IPS-NIHi11 (cell line): ENCODE measurements around the gene CMBL.

Experiments used
- DNase-seq: peaks from one replicate; pipeline ENCODE4 v3.0.0; 2012; ENCODE audit warnings: mixed read lengths, low spot score

Gene CMBL

GRCh38 chr5:10310066-10310779 is 2.5 kb upstream of the CMBL start:
- peak; percentile 38 for DNase-seq

- DNase-seq = no peak
Measured at GRCh38 chr5:10308844-10309243, 1.1 kb upstream of the CMBL start.

GRCh38 chr5:10306806-10307205 is 896 bp downstream of the CMBL start:
- DNase-seq = no peak

GRCh38 chr5:10306114-10306513 is 1.6 kb downstream of the CMBL start:
- no peak for DNase-seq

- no peak for DNase-seq
Measured at GRCh38 chr5:10304932-10305331, 2.8 kb downstream of the CMBL start.

GRCh38 chr5:10303699-10304170 is 4.0 kb downstream of the CMBL start:
- no peak for DNase-seq

GRCh38 chr5:10303201-10303600 is 4.5 kb downstream of the CMBL start:
- DNase-seq = no peak

- DNase-seq = peak; percentile 51
Measured at GRCh38 chr5:10301842-10302610, 5.7 kb downstream of the CMBL start.

- no peak for DNase-seq
Measured at GRCh38 chr5:10301266-10301665, 6.4 kb downstream of the CMBL start.

- no peak for DNase-seq
Measured at GRCh38 chr5:10300246-10300645, 7.5 kb downstream of the CMBL start.

GRCh38 chr5:10297646-10298204 is 10.0 kb downstream of the CMBL start:
- DNase-seq = no peak

- DNase-seq = no peak
Measured at GRCh38 chr5:10295619-10296326, 11.9 kb downstream of the CMBL start.

- no peak for DNase-seq
Measured at GRCh38 chr5:10293907-10294662, 13.6 kb downstream of the CMBL start.

- DNase-seq = no peak
Measured at GRCh38 chr5:10291692-10292339, 15.9 kb downstream of the CMBL start.

- no peak for DNase-seq
Measured at GRCh38 chr5:10290438-10290837, 17.3 kb downstream of the CMBL start.

- DNase-seq = no peak
Measured at GRCh38 chr5:10289991-10290390, 17.7 kb downstream of the CMBL start.

- DNase-seq = no peak
Measured at GRCh38 chr5:10289353-10289752, 18.3 kb downstream of the CMBL start.

GRCh38 chr5:10288592-10289219 is 19.0 kb downstream of the CMBL start:
- peak; percentile 72 for DNase-seq

GRCh38 chr5:10286862-10287227 is 20.9 kb downstream of the CMBL start:
- no peak for DNase-seq

GRCh38 chr5:10286162-10286861 is 21.4 kb downstream of the CMBL start:
- no peak for DNase-seq
